Stimulated activated CD8-positive, alpha-beta memory T cell treated with anti-CD3 and anti-CD28 coated beads, Interleukin-2, amount 100 ng/mL, for 48 hours (primary cell): ENCODE data around the gene RFX7.
A peak's percentile ranks its signal among the peaks of the same experiment; 100 is the strongest.
"Not testable (repeated sequence)": the region's sequence is repeated elsewhere in the genome, so short reads cannot be mapped to it uniquely, and the experiment has no call there.

Source experiments
- DNase-seq, 2 donors: peaks; one replicate each; pipeline ENCODE4 v3.0.0-alpha.2; 2020; ENCODE audit warnings: low read depth in 2 of 2

RFX7 gene

DNA sequence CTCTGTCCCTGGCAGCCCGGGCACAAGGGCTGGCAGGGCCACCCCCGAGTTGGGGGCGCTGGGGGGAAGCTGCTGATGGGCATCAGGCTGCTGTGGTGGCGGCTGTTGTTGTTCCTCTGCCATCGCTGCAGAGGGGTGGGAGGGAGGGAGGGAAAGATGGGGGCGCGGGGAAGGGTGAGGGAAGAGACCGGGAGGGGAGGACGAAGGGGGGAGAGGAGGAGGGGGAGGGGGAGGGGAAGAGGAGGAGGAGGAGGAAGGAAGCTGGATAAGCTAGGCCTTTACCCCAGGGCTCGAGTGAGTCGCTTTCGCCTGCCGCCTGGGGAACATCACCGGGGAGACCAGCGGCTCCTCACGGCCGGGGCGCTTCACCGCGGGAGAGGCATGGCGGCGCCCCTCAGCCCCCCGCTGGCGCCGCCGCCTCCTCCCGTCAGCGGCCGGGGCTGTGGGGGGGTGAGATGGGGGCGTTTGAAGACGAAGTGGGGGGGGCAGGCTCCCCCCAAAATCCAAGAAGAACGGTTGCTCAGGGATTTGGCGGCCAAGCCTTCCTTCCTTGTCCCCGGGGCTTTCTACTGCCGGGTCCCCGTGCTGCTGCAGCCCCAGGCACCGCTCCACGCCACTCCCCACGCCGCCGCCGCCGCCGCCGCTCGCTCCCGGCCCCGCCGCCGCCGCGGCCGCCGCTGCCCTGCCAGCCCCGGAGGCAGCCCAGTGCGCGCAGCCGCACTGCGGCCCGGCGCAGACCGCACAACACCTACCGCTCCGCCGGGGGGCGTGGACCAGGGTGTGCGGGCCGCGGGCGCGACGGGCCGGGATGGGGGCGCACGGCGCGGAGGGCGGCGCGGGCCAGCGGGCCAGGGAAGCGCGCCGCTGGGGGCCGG lies at the start of gene RFX7:
RFX7 (minus strand) TSS at position 717 of the 875 bp plus-strand sequence; CDS start at position 123, 594 bp downstream.
- DNase-seq: peak; percentile 63

DNA sequence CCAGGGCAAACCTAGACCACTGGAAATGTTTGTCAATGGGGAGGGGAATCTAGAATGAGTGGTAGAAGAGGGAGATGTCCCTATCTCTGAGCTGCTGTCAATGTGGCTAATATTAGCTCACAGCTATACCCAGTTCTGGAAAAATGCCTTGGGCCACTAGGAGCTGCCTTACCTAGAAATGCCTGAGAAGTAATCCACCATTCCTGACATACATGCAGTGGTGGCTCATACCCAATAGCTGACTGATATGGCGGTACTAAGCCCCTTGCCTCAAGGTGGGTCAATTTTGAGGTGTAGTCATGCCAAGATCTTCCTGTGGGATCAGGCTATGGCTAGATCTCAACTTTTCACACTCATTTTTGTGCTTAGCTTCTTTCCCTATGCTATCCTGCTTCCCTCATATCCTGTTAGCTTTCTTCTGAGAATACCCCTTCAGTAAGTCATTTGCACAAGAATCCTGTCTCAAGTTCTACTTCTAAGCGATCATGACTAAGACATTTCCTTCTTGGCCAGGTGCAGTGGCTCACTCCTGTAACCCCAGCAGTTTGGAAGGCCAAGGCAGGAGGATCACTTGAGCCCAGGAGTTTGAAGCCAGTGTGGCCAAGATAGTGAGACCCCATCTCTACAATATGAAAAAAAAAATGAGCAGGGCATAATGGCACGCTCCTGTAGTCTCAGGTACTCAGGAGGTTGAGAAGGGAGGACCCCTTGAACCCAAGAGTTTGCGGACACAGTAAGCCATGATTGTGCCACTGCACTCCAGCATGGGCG lies 49.1 kb upstream of the RFX7 start:
- no peak for DNase-seq

DNA sequence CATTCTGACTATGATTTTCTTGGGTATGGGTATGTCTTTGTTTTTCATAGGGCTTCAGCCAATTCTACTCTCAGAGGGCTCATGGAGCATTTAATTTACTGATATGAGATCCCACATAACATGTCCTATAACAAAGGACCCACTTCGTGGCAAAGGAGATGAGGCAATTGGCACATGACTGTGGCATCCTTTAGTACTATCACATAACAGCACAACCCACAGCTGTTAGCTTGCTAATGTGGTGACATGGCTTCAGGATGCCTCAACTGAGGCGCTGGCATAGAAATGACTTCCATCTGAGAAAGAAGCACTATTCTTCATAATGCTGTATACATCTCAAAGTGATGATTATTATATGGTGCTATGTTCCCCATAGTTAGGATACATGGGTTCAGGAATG lies 48.1 kb upstream of the RFX7 start:
- no peak for DNase-seq

DNA sequence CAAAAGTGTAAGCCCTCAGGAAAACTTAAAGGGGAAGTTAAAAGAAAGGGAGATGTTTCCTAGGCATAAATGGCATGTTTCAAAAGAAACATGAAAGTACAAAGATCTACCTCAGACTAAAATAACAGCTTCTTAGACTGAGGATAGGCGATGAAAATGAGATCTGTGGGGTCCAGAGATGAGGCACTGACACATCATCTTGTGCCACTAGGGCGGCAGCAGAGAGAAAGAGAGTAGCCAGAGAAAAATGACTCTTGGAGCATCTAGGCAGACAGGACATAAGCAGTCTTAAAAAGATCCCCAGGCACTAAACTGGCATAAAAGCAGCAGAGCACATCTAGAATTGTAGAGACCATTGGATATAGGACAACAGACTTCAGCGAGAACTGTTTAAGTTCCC lies 42.5 kb upstream of the RFX7 start:
- no peak for DNase-seq

DNA sequence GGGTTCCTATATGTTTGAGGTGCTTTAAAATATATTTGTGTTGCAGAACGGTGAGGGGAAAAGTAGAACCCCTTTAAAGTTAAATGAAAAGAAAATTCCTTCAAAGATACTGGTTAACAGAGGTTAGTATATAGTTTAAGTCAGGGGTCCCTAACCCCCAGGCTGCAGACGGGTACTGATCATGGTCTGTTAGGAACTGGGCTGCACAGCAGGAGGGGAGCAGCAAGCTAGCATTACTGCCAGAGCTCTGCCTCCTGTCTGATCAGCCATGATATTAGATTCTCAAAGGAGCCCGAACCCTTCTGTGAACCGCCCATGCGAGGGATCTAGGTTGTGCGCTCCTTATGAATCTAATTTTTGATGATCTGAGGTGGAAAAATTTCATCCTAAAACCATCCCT lies 37.5 kb upstream of the RFX7 start:
- DNase-seq: no peak

DNA sequence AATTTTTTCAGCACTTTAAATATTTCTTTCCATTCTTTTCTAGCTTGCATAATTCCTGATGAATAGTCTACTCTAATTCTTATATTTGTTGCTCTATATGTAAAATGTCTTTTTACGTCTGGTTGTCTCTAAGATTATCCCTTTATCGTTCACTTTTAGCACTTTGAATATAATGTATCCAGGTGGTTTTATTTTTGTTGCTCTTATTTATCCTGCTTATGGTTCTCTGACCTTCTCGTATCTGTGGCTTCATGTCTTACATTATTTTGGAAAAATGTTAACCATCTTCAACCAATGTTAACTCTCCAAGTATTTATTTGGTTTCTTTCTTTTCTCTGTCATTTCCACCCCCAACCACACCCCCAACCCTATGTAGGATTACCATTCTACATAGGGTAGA lies 30.0 kb upstream of the RFX7 start:
- no peak for DNase-seq

DNA sequence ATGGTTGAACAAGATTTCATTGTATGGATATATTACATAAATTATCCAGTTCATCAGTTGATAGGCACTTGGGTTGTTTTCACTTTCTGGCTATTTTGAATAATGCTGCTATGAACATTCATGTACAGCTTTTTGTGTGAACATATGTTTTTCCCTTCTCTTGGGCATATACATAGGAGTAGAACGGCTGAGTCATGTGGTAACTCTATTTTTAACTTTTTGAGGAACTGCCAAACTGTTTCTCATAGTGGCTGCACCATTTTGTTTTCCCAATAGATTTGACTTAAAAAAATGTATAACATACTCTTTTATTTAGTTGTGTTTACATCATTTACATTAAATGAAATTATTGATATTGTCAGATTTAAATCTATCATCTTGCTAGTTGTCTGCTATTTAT lies 28.8 kb upstream of the RFX7 start:
- no peak for DNase-seq

DNA sequence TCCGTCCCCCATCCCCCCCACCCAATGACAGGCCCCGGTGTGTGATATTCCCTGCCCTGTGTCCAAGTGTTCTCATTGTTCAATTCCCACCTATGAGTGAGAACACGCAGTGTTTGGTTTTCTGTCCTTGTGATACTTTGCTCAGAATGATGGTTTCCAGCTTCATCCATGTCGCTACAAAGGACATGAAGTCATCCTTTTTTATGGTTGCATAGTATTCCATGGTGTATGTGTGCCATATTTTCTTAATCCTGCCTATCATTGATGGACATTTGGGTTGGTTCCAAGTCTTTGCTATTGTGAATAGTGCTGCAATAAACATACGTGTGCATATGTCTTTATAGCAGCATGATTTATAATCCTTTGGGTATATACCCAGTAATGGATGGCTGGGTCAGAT lies 22.8 kb upstream of the RFX7 start:
- DNase-seq: not testable (repeated sequence)

DNA sequence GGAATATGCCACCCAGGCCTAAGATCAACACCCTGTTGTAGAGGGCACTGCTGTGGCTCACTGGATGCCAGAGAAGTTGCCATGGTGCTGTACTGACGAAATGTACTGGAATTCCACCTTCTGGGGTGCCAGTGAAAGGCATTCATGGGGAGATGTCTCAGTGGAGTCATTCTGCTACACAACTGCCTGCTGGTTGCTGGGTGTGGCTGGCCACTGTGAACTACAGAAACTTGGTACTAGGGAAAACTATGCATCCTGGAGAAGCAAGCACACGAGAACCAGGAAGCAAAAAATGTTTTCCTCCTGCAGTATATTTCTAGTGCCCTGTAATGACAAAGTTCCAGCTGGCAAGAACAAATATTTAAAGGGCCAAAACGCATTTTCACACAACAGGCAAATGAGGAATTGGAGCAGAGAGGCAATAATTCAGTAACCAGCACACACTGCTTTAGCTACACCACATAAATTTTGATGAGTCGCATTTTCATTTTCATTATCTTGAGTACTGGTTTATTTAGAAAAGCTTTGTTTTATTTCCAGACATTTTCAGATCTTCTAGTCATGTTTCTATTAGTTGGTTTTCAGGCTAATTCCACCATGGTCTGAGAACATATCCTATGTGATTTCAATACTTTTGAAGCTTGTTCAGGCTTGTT lies 18.3 kb upstream of the RFX7 start:
- no peak for DNase-seq

DNA sequence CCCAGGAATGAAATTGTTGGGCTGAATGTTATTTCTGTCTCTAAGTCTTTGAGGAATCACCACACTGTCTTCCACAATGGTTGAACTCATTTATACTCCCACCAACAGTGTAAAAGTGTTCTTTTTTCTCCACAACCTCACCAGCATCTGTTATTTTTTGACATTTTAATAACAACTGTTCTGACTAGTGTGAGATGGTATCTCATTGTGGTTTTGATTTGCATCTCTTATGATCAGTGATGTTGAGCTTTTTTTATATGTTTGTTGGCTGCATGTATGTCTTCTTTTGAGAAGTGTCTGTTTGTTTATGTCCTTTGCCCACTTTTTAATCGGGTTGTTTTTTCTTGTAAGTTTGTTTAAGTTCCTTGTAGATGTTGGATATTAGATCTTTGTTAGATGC lies 13.6 kb upstream of the RFX7 start:
- not testable (repeated sequence) for DNase-seq

DNA sequence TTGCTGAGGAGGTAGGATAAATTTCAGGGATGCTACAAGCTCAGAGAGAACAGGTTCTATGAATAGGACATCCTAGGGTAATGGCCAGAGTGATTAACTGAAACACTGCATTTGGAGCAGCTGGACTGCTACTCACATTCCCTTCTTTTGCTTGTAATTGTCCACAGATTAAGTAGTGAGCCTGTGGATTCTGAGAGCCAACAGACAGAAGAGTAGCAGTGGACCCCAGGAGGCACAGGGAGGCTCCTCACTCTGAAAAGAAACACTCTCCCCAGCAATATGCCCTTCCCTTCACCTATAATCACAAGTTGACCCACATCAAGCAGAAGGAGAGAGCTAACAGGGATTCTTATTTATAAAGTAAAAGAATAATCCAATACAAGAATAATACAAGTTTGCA lies 10.6 kb upstream of the RFX7 start:
- no peak for DNase-seq

DNA sequence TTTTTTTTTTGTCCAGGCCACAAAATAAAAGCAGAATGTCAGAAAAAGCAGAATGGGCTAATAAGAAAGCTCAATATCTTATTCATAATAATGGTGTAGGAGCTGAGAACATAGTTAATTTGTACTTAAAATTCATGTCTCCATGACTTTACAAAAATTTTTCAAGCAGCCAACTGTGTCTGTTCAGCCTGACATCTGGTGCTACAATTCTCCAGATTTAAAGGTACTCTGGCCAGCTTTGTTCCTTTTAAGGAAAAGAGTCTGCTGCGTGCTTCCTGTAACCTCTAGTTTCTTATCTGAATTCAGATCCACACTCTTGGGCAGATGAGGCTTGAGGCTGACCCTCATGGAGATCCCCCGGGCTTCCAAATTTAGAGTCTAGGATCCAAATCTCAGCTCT lies 8.7 kb upstream of the RFX7 start:
- no peak for DNase-seq

DNA sequence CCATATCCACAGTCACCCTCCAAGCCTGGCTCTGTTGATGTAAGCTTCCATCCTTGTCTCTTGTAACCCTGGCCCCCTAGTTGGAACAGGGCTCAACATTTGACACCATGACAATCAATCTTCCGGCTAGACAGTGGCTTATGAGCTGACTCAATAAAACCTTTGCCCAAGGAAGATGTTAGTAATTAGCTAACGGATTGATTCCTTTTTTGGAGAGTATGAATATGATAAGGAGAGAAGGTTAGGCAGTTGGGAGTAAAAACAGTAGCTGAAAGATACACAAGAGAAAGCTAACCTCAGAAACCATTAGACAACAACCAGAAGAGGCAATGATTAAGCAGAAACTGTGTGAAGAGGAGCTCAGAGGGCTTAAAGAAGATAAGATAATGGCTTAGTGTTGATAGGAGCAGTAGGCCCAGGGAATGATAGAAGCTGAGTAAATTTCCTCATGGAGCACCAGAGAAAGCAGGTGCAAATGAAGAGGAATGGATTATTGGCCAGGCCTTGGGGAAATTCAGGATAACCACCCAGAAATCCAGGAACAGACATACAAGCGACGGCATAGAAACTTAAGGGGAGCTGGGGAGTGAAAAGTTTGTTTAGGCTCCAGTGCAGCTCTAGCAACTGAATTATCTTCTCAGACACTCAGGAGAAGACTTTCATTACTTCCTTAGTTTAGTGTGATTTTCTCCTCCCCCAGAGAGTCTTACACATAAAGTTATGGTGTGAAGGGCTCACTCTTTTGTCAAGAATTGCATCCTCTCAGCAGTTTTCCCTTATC lies 7.8 kb upstream of the RFX7 start:
- DNase-seq: no peak

DNA sequence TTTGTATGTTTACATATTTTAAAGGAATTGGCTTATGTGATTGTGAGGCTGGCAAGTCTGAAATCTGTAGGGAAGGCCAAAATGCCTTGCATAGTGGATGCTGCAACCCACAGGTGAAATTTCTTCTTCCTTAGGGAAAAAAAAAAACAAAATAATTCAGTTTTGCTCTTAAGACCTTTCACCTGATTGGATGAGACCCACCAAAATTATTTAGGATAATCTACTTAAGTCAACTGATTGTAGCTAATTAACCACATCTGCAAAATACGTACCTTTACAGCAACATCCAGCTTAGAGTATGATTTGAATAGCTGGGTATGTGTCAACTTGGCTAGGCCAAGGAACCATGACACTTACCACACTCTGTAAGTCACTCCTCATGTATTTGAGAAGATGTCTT lies 6.9 kb upstream of the RFX7 start:
- no peak for DNase-seq

DNA sequence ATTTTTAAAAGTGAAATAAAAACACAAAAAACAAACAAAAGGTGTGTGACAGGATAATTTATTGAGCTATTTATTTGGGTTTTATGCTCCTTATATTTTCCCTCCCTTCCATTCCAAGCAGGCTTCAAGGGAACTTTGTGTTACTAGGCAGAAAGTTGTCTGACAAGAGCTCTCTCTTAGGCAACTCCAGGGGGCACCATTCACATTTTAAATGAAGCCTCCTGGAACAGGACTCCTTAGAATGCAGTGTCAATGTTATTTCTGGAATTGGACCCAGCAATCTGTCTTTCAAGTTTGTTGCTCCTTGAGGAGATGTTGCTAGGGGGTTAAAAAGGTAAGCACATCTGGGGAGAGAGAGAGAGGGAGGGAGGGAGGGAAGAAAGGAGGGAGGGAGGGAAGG lies 5.4 kb upstream of the RFX7 start:
- DNase-seq: no peak

DNA sequence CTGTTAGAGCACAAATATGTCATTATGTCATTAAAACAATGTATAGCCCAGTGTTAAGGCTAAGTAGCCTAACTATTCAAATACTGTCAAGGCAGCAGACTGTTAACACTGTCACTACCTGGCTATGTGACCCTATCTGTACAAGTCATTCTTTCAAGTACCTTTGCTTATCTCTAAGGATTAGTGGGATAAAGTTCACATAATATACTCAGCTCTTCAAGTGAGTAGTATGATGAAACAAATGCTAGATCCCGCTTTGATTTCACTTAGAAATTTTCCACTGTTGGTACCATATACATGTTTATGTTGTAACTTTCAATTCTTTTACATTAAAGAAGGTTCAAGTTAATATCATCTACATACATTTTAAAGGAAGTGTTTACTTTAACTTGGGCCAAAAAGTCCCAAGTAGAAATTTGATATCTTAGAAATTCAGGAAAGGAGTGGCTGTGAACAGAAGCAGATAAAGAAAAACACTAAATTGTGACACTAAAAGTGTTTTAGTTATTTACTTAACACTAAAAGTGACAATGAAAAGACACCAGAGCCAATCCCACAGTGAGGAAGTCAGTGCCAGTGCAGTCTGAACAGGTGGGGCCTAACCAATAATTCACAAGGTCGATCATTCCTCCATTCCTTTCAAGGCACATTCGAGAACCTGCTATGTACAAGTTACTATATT lies 4.8 kb upstream of the RFX7 start:
- DNase-seq: no peak

DNA sequence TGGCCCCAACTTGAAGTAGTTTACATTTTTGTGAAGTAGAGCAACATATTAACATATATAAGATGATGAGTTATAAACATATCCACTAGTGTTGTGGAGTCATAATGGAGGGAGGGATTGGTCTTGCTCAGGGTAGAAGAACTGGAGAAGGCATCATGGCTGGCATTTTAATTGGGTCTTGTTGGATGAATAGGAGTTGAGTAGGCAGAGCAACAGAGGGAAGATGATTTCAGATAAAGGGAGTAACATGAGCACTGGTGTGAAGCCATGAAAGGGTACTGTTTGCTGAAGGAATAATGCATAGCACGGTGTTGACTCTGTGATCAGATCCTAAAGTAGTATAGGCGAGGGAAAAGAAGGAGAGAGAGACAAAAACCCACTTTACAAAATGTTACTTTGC lies 3.6 kb upstream of the RFX7 start:
- DNase-seq: no peak

DNA sequence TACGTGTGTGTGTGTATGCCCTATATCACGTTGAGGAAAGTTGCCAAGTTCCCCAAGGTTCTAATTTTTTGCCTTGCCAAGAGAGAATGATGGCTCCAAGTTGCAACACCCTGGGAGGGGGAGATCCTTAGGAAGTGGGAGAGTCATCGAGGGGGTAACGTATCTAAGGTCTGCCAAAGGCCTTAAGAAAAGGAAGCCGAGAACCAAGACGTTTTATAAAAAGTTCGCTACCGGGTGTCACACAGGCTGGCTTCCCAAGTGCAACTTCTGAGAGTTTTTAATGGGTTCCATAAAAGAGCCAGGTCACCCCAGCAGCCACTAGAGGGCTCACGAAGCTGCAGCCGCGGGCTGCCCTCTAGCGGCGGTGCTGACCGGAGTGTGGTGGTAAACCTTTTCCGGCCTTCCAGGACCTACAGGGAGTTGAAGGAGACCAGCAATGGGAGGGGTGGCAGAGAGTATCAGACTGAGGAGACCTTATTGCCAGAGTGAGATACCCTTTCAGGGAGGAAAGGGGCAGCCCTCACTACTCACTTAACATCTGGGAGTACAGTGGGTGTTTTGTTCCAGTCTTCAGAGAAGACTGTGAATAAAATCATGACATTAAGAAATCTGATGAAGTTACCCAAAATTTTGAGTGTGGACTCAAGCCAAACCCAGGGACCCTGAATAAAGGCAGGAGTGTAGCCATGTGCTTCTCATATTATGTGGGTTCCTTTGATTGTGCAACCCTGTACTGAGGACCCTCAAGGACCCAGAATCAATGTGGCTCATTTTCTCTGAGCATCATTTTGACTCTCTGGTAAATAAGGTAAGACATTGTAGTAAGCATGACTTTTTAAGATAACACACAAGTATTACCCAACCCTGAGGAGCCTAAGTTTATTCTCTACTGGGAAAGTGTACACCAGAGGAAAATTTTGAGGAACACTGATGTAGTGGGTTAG lies 2.5 kb upstream of the RFX7 start:
- DNase-seq: peak; percentile 77 to 84

DNA sequence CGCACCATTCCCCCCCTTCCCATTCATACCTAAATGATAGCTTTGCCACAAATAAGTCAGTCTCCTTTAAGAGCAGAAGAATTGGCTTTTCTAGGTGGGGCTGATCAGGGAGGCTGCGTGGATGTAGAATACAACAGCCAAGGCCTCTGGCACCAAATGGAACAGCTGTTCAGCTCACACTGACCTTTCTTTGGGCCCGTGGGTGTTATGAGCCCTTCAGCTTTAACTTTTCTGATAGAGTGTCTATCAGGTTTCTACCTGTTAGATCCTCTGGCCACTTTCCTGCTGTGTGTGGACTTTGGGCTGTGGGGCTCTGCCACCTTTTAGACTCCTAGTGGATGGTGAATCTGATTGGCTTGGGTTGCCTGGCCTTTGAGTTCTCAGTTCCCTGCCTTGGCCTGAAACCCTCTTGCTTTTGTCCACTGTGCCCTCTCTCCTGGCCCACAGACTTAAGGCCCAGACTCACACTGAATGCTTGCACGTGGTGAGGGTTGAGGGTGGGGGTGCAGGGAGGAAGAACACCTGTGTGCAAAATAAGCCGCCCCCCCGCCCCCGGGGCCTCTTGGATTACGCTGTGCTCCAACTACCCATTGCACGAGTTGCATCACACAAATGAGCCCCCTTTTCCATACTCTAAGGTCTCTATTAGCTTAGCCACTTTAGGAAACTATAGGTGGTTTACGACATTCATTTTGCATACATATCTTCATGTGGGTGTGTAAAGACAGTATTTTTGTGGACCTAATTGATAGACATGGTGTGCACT lies 1.3 kb upstream of the RFX7 start:
- peak; percentile 27 to 43 for DNase-seq
